ENCODE measurements around the gene CPLX1.
"Not testable (repeated sequence)": the region's sequence is repeated elsewhere in the genome, so short reads cannot be mapped to it uniquely, and the experiment has no call there.

The CPLX1 gene

GRCh38 chr4:819401-820229, 6.3 kb downstream of the CPLX1 start:
- no peak for DNase-seq (ENCODE audit: low read depth)

- no peak for DNase-seq (ENCODE audit: low read depth)
These were observed 7.6 kb downstream of the CPLX1 start for GRCh38 chr4:818106-818921.

- no peak for DNase-seq (ENCODE audit: low read depth)
These were observed 10.3 kb downstream of the CPLX1 start for GRCh38 chr4:815464-816146.

DNA sequence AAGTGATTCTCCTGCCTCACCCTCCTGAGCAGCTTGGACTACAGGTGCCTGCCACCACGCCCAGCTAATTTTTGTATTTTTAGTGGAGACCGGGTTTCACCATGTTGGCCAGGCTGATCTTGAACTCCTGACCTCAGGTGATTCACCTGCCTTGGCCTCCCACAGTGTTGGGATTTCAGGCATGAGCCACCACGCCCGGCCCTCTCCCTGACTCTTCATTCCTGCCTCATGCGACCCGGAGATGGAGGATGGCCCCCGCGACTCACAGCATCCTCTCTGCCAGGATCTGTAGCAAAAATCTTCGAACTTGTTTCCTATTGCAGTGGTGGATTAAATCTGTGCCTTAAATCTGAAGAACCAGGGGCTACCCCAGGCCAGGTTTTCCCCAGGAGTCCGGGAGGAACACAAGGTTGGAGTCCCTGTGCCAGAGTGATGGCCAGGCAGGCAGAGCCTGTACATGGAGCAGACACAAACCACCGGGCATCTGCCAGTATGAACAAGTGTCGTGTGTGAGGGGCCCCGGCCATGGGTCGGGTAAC, 11.5 kb downstream of the CPLX1 start:
- DNase-seq (ENCODE audit: low read depth) = no peak

DNA sequence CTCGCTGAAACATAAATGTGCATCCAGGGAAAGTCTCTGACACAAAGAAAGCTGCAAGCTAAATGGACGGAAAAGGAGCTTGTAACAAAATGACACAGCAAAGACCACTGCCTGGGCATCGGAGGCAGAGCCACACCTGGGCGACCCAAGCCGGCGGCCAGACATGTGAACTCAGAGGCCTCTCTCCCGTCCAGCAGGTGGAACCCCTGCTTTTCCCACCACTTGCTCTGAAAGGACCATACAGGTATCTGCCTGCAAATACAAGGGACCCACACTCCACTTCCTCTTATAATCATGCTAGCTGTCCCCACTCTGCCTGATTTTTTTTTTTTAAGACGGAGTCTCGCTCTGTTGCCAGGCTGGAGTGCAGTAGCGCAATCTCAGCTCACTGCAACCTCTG, 12.0 kb downstream of the CPLX1 start:
- no peak for DNase-seq (ENCODE audit: low read depth)

GRCh38 chr4:808860-809570, 16.9 kb downstream of the CPLX1 start:
- DNase-seq (ENCODE audit: low read depth) = no peak

- DNase-seq (ENCODE audit: low read depth) = no peak
These were observed 18.1 kb downstream of the CPLX1 start for GRCh38 chr4:807792-808191.

GRCh38 chr4:806979-807378, 18.9 kb downstream of the CPLX1 start:
- not testable (repeated sequence) for DNase-seq (ENCODE audit: low read depth)

- no peak for DNase-seq (ENCODE audit: low read depth)
These were observed 21.1 kb downstream of the CPLX1 start for GRCh38 chr4:804804-805203.

- no peak for DNase-seq (ENCODE audit: low read depth)
These were observed 22.0 kb downstream of the CPLX1 start for GRCh38 chr4:803884-804283.

GRCh38 chr4:801436-802124, 24.3 kb downstream of the CPLX1 start:
- no peak for DNase-seq (ENCODE audit: low read depth)

GRCh38 chr4:797066-797465, 28.9 kb downstream of the CPLX1 start:
- DNase-seq (ENCODE audit: low read depth) = no peak

GRCh38 chr4:796206-796605, 29.7 kb downstream of the CPLX1 start:
- no peak for DNase-seq (ENCODE audit: low read depth)

DNA sequence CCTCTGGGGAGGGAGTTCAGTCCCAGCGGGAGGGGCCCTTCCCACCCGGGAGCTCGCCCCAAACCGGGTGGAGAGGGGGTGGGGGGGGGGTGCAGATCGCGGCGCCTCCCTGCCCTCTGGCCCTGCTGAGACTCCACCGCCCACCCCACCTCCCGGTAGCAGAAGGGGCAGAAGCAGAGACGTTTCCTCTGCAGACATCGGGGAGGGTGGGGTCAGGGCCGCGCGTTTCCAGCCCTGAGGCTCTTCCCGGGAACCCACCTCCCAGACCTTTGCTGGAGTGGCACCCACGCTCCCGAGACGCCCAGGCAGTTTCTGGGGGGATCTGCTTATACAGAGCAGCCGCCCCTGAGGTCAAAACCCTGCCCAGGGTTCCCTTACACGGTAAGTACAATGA, 30.2 kb downstream of the CPLX1 start:
- no peak for DNase-seq (ENCODE audit: low read depth)

- DNase-seq (ENCODE audit: low read depth) = no peak
These were observed 30.8 kb downstream of the CPLX1 start for GRCh38 chr4:794900-795725.

GRCh38 chr4:793941-794621, 31.8 kb downstream of the CPLX1 start:
- no peak for DNase-seq (ENCODE audit: low read depth)

GRCh38 chr4:793093-793861, 32.7 kb downstream of the CPLX1 start:
- no peak for DNase-seq (ENCODE audit: low read depth)

GRCh38 chr4:792626-793092, 33.3 kb downstream of the CPLX1 start:
- DNase-seq (ENCODE audit: low read depth) = no peak

All from GM04503 (cell line).